Measurements from ENCODE around the gene RAB11FIP4.
A peak's percentile ranks its signal among the peaks of the same experiment; 100 is the strongest.

Gene RAB11FIP4

DNA sequence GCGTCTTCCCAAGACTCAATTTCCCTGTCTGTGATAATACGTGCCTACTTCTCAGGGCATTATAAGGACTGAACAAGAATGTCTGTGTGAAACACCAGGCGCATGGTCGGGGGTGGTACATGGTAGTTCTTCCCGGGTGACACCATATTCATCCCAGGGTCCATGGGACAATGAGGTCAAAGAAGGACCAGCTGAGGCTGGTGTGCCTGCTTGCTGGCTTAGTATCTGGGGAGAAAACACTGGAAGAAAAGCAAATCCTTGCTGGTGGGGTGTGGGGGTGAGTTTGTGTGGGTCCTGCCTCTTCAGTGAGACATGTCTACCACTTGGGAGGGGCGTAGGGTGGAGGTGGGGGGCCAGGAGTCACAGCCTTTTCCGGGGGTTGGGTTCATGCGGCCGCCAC is 174.2 kb downstream of the RAB11FIP4 start:
- no peak for TF ChIP-seq CTCF (conservative IDR thresholded peaks at IDR 0.05; ENCODE audit: low read length)
- peak overlapping the region; percentile 26 for H3K4me3 ChIP-seq (ENCODE audit: low read length)
- no peak for DNase-seq (ENCODE audit: low read depth)

- H3K4me3 ChIP-seq (ENCODE audit: low read length), result no peak overlapping the region
- no peak for DNase-seq (ENCODE audit: low read depth)
- TF ChIP-seq CTCF (conservative IDR thresholded peaks at IDR 0.05; ENCODE audit: low read length), result no peak
Observed at GRCh38 chr17:31566247-31566991, 174.9 kb downstream of the RAB11FIP4 start.

- no peak for DNase-seq (ENCODE audit: low read depth)
- TF ChIP-seq CTCF (conservative IDR thresholded peaks at IDR 0.05; ENCODE audit: low read length), result no peak
- H3K4me3 ChIP-seq (ENCODE audit: low read length), result no peak overlapping the region
Observed at GRCh38 chr17:31566992-31567373, 175.5 kb downstream of the RAB11FIP4 start.

DNA sequence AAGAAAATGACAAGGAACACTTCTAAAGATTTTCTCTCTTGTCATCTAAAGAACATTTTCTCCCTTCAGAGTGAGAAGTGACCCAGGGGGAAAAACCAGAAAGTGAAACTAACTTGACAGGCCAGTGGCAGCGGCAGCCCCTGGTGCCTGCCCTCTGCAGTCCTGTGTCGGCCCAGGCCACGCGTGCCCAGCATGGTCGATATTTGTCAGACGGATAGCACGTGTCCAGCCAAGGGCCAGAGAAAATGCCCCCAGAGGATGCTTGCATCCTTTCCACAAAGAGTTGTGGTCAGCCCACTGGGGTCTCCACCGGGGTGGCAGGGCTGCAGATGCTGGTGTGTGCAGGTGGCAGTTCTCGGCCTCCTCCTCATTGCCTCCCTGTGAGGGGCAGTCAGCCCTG is 176.6 kb downstream of the RAB11FIP4 start:
- no peak for TF ChIP-seq CTCF (conservative IDR thresholded peaks at IDR 0.05; ENCODE audit: low read length)
- H3K4me3 ChIP-seq (ENCODE audit: low read length), result no peak overlapping the region
- DNase-seq (ENCODE audit: low read depth), result no peak

DNA sequence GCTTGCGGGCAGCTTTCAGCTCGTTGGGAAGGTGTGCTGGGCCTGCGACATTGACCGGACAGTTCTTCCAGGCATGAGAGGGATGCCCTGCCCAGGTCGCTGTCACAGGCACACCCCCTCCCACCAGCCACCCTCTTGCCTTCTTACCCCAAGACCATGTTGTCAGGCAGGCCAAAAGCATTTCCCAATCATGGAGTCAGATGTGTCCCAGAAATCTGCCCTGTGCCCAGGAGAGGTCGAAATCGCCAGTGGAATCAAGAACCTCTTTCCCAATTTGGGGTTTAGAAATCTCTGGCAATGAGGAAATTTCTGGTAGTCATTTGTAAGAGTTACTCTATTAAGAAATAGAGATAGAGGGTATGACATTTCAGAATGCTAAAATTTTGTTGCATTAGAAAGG is 177.1 kb downstream of the RAB11FIP4 start:
- no peak for TF ChIP-seq CTCF (conservative IDR thresholded peaks at IDR 0.05; ENCODE audit: low read length)
- H3K4me3 ChIP-seq (ENCODE audit: low read length), result no peak overlapping the region
- DNase-seq (ENCODE audit: low read depth), result peak; percentile 75

GRCh38 chr17:31570231-31570630 is 178.8 kb downstream of the RAB11FIP4 start:
- DNase-seq (ENCODE audit: low read depth), result no peak
- no peak overlapping the region for H3K4me3 ChIP-seq (ENCODE audit: low read length)
- TF ChIP-seq CTCF (conservative IDR thresholded peaks at IDR 0.05; ENCODE audit: low read length), result no peak
